Inflammatory macrophage treated with lipopolysaccharide for 1 hour (primary cell): ENCODE measurements around the gene MUS81.
A peak's percentile ranks its signal among the peaks of the same experiment; 100 is the strongest.

Source experiments
- DNase-seq, 2 donors: peaks; one replicate each; pipeline ENCODE4 v3.0.0-alpha.2; 2020 to 2022

The MUS81 gene

GRCh38 chr11:65892661-65893317 lies 32.6 kb downstream of the MUS81 start:
- DNase-seq = no peak

- DNase-seq = peak in 1 of 2 donors; percentile 45
Observed at GRCh38 chr11:65894034-65894591, 33.9 kb downstream of the MUS81 start.

- DNase-seq = no peak
Observed at GRCh38 chr11:65895482-65895981, 35.3 kb downstream of the MUS81 start.

GRCh38 chr11:65896034-65896999 lies 36.1 kb downstream of the MUS81 start:
- DNase-seq = no peak

GRCh38 chr11:65897020-65897471 lies 36.8 kb downstream of the MUS81 start:
- no peak for DNase-seq

- DNase-seq = no peak
Observed at GRCh38 chr11:65898656-65899355, 38.6 kb downstream of the MUS81 start.

- peak; percentile 65 to 80 for DNase-seq
Observed at GRCh38 chr11:65899356-65900124, 39.3 kb downstream of the MUS81 start.

- DNase-seq = peak; percentile 89 to 95
Observed at GRCh38 chr11:65900125-65900898, 40.1 kb downstream of the MUS81 start, which contains the start of gene FOSL1. TSS of gene FOSL1 (minus strand) at chr11:65900388. CDS start at chr11:65900339, 49 bp downstream.

GRCh38 chr11:65900899-65901180 lies 40.6 kb downstream of the MUS81 start:
- DNase-seq = no peak

GRCh38 chr11:65903068-65903481 lies 42.8 kb downstream of the MUS81 start:
- no peak for DNase-seq

- DNase-seq = no peak
Observed at GRCh38 chr11:65903715-65904114, 43.5 kb downstream of the MUS81 start.

- DNase-seq = no peak
Observed at GRCh38 chr11:65906602-65907001, 46.4 kb downstream of the MUS81 start.

- no peak for DNase-seq
Observed at GRCh38 chr11:65907878-65908277, 47.6 kb downstream of the MUS81 start.

GRCh38 chr11:65911682-65912568 lies 51.7 kb downstream of the MUS81 start:
- DNase-seq = no peak

- peak; percentile 30 to 60 for DNase-seq
Observed at GRCh38 chr11:65912845-65913244, 52.6 kb downstream of the MUS81 start.

GRCh38 chr11:65915101-65915820 lies 55.0 kb downstream of the MUS81 start:
- DNase-seq = no peak

- peak in 1 of 2 donors; percentile 52 for DNase-seq
Observed at GRCh38 chr11:65915821-65916251, 55.6 kb downstream of the MUS81 start.
